ENCODE data around the gene TOGARAM2. TPM values are rescaled to one million over a fixed set of nuclear protein-coding genes. Genes with fewer than 3 reads are reported as not detected.

The TOGARAM2 gene
- total and polyA plus RNA-seq, 10 donors, result 3.0 to 19.9 (median 8.6) TPM

DNA sequence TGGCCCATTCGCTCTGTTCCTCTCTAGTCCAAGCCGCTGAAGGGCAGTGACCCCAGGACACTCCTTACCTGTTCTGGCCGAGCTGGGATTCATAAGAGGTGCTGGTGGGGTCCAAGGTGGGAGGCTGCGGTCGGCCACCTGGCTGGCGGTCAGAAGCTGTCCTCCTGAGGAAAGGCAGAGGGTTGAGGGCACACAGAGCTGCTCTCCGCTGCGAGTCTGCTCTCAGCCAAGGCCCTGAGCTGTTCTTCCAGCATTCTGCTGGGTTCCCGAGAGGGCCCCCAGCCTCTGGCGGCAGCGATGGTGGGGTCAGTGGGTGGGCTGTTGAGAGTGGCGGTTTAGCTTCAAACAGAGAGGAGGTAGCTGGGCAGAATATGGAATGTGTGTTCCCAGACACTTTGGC, 89.4 kb downstream of the TOGARAM2 start:
- Histone ChIP-seq H3K27ac (no peak overlapping the region), H3K27me3 (replicated peaks in 1 of 7) (no peaks in the 10 kb centered on the region), H3K4me1 (peaks cover 0 to 11% (median 1%) of the 10 kb centered on the region in 6 donors), H3K9me3 (no peaks in the 10 kb centered on the region), H3K4me3 (no peak overlapping the region), H3K36me3 (no peaks in the 10 kb centered on the region)
- WGBS, 5 donors, result 82 to 94% (median 89%) methylated on average over 3 to 12 of the region's 12 CpGs
- intact Hi-C loops (cut with DNase I; ENCODE audit: low total_unique reads), result no loop called here
- DNase-seq, result no peak
- TF ChIP-seq POLR2A (IDR thresholded peaks at IDR 0.05) (no peak), POLR2AphosphoS5 (IDR thresholded peaks at IDR 0.05) (no peak)
- TF ChIP-seq, protein P1, sequence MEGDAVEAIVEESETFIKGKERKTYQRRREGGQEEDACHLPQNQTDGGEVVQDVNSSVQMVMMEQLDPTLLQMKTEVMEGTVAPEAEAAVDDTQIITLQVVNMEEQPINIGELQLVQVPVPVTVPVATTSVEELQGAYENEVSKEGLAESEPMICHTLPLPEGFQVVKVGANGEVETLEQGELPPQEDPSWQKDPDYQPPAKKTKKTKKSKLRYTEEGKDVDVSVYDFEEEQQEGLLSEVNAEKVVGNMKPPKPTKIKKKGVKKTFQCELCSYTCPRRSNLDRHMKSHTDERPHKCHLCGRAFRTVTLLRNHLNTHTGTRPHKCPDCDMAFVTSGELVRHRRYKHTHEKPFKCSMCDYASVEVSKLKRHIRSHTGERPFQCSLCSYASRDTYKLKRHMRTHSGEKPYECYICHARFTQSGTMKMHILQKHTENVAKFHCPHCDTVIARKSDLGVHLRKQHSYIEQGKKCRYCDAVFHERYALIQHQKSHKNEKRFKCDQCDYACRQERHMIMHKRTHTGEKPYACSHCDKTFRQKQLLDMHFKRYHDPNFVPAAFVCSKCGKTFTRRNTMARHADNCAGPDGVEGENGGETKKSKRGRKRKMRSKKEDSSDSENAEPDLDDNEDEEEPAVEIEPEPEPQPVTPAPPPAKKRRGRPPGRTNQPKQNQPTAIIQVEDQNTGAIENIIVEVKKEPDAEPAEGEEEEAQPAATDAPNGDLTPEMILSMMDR (IDR thresholded peaks at IDR 0.05 in 8 of 11, conservative IDR thresholded peaks at IDR 0.05 in 3 of 11), result no peak

DNA sequence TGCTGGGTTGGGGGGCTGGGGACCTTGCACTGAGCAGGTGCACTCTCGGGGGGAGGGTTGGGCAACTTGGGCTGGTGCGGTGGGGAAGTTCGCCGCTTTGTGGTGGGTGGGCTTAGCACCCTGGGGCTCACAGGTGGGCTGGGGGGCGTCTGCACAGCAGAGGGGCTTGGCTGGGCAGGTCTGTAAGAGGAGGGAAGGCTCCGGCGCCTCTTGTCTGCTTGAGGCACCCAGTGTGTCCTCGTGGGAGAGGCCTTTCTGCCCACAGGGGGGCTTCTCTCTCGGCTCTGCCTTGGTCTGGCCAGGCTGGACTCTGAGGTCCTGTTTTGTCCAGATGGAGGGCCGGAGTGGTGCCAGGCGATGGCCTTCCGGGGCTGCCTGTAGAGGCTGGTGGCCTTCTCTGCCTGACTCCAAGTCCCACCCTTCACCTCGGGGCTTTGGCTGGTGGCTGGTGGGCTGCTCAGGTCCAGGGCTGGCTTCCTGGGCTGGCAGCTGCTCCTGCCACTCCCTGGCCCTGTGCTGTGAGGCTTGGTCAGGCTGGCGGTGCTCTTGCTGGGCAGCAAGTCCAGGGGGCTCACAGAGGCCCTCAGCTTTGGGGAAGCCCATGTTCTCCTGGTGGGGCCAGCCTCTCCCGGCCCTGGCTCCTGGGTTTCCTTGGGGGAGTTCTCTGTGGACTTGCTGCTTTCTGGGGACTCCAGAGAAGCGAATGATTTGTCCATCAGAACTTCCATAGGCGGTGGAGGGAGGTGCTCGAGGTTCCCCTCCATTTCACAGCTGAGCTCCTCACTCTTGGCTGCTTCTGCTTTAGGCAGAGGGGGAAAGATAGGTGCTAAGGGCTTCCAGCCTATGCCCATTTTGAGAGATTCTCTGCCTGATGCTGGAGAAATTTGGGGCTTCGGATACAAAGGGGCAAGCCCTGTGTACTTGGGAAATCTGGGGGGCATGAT, 90.2 kb downstream of the TOGARAM2 start:
- Histone ChIP-seq H3K36me3 (no peaks in the 10 kb centered on the region), H3K4me3 (no peak overlapping the region), H3K9me3 (no peaks in the 10 kb centered on the region), H3K27ac (no peak overlapping the region), H3K27me3 (replicated peaks in 1 of 7) (no peaks in the 10 kb centered on the region), H3K4me1 (peaks cover 0 to 8% (median 0%) of the 10 kb centered on the region in 6 donors)
- WGBS, 5 donors, result 80 to 87% (median 85%) methylated on average over 18 to 19 of the region's 19 CpGs
- intact Hi-C loops (cut with DNase I; ENCODE audit: low total_unique reads), result no loop called here
- TF ChIP-seq POLR2AphosphoS5 (IDR thresholded peaks at IDR 0.05) (no peak), POLR2A (IDR thresholded peaks at IDR 0.05) (no peak)
- TF ChIP-seq, protein P1 (IDR thresholded peaks at IDR 0.05 in 8 of 11, conservative IDR thresholded peaks at IDR 0.05 in 3 of 11), result no peak
- no peak for DNase-seq

DNA sequence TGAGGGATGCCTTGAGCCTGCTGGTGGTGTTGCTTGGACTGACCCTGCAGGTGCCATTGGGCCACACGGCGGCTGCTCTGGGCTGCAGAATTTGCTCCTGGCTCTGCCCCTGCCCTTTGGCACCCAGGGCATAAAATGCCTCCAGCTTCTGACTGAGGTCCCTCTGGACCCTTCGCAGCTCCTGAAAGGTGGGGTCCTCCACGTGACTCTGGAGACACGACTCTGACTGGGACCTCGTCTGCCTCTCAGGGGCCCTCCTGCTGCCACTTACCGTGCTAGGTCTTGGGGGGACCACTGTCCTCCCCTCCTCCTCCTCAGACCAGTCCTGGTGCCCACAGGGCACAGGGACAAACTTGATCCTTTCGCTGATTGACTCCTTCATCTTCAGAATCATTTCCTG, 91.2 kb downstream of the TOGARAM2 start:
- Histone ChIP-seq H3K4me1 (no peaks in the 10 kb centered on the region), H3K27ac (no peak overlapping the region), H3K4me3 (no peak overlapping the region), H3K36me3 (no peaks in the 10 kb centered on the region), H3K27me3 (replicated peaks in 1 of 7) (no peaks in the 10 kb centered on the region), H3K9me3 (no peaks in the 10 kb centered on the region)
- intact Hi-C loops (cut with DNase I; ENCODE audit: low total_unique reads), result no loop called here
- WGBS, 5 donors, result 87 to 95% (median 89%) methylated on average over 2 to 8 of the region's 8 CpGs
- DNase-seq, result no peak
- TF ChIP-seq POLR2A (IDR thresholded peaks at IDR 0.05) (no peak), POLR2AphosphoS5 (IDR thresholded peaks at IDR 0.05) (no peak)
- TF ChIP-seq, protein P1 (IDR thresholded peaks at IDR 0.05 in 8 of 11, conservative IDR thresholded peaks at IDR 0.05 in 3 of 11), result no peak

GRCh38 chr2:29072971-29073725, 92.0 kb downstream of the TOGARAM2 start:
- no peak overlapping the region for H3K4me3 ChIP-seq
- H3K27me3 ChIP-seq (replicated peaks in 1 of 7), result no peaks in the 10 kb centered on the region
- WGBS, 5 donors, result 77 to 88% (median 81%) methylated on average over 5 to 12 of the region's 12 CpGs
- H3K36me3 ChIP-seq, result no peaks in the 10 kb centered on the region
- no peak for DNase-seq
- no peak for TF ChIP-seq POLR2A (IDR thresholded peaks at IDR 0.05)
- no peak for TF ChIP-seq POLR2AphosphoS5 (IDR thresholded peaks at IDR 0.05)
- TF ChIP-seq, protein P1 (IDR thresholded peaks at IDR 0.05 in 8 of 11, conservative IDR thresholded peaks at IDR 0.05 in 3 of 11), result no peak
- peaks cover 0 to 7% (median 0%) of the 10 kb centered on the region in 8 donors for H3K9me3 ChIP-seq
- H3K27ac ChIP-seq, result no peak overlapping the region
- no peaks in the 10 kb centered on the region for H3K4me1 ChIP-seq
- intact Hi-C loops (cut with DNase I; ENCODE audit: low total_unique reads), result no loop called here
